Activated gamma-delta T cell (primary cell): ENCODE results near the gene CWC25.
"Not testable (repeated sequence)": the region's sequence is repeated elsewhere in the genome, so short reads cannot be mapped to it uniquely, and the experiment has no call there.

Source experiments
- DNase-seq: peaks from one replicate; lab custom pipeline; 2025; lab: John Stamatoyannopoulos, UW
- total RNA-seq, 2 donors: gene quantifications; one replicate each; lab custom pipeline; 2026; lab: John Stamatoyannopoulos, UW

CWC25 gene
- 59.4 to 69.7 reads per million in 2 donors for total RNA-seq

DNA sequence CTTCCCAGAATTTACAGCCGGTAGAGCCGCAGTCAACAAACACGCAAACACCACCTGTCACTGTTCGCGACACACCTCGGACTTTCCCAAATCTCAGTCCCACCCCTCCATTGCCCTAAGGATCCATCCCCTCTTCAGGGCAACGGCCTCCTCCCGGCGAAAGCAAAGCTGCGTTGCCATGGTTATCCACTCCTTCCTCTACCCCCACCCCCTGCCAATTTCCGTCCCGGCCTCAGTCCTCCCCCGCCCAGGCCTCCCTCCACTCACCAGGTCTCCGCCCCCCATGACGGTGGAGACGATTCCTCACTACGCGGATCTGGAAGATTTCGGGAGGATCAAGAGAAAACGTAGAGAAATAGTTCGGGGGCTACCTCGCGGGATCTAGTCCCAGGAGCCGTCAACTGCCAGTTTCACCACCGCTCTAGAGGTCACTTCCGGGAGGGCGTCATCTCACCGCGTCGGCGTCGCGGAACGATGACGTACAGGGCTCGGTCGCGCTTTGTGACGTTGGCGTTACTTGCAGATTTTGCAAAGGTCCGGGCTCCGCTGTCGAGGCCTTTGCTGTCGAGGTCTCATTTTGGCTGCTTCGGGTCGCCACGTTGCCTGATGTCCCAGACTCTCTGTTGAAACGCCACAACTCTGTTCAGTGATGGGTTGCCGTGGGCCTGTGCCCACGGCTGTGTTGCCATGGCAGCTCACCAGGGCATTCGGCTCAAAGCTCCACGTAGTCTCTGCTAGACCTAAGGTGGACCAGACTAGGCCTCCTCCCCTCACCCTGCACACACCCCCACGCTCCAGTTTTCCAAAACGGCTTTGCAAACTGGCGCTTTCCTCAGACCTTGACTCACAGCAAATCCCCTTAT, at the start of gene CWC25:
Gene CWC25, minus strand, starts transcription at position 423 of the 863 bp plus-strand sequence. Its CDS starts 138 bp downstream, at position 285.
- peak; percentile 91 for DNase-seq

- DNase-seq: no peak
These were observed 48.7 kb upstream of the CWC25 start for GRCh38 chr17:38873640-38874380.

GRCh38 chr17:38872671-38873385, 47.7 kb upstream of the CWC25 start:
- DNase-seq: no peak

DNA sequence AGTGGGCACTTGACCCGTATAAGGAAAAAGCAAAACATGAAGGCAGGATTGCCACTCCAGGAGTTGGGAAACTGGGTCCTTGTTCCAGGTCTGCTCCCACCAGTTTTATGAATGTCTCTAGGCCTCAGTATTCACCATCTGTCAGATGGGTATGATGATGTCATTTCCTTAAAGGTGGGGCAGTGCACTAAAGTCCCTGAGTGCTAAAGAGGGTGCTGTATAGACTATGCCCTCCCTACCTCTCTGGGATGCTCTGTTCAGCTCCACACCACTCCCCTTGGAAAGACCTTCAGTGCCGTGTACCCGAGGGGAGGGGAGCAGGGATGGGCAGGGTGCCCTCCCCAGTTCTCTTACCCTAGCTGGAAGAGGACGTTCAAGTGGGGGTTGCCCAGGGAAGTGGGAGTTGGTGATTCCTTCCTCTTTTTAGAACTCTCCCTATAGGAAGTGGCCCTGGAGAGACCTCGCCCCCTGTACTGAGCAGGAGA, 46.9 kb upstream of the CWC25 start:
- DNase-seq: no peak

GRCh38 chr17:38871247-38872015, 46.3 kb upstream of the CWC25 start:
- DNase-seq: no peak

DNA sequence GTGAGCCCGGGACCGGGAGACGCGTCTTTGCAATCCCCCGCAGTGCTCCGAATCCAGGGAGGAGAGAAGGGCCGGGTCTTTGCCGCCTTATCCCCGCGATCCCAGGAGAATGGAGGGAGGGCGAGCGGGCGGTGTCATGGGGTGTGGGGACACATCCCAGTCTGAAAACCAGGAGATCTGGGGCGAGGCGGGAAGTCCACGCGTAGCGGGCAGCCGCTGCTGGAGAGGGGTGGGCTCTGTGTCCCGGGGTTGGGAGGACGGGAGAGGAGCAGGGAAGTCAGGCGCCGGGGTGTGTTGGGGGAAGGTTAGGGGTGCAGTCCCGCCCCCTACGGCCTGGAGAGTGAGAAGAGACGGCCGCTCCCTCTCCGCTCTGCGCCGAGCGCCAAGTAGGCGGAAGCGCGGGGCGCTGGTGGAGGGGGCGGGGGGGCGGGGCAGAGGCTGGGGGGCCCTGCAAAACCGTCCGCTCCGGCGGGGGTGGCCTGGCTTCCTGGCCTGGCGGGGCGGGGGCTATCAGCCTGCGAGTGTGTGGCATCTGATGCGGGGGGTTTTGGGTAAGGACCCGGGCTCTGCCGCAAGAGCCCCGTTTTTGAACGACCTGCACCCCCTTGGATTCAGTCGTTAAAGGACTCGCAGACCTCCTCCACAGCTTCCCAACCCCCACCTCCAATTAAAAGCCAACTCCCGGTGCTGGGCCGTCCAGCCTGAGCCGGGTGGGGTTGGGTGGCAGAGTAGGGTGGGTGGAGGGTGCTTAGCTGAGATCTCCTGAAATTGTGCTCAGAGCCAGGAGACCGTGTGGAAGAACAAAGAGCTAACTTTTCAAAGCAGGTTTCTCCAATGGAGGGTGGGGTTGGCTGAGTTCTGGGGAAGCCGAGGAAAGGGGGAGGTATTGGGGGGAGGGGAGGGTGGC, 45.4 kb upstream of the CWC25 start:
- DNase-seq: peak; percentile 49

GRCh38 chr17:38869526-38870258, 44.6 kb upstream of the CWC25 start, which contains the start of gene LASP1:
LASP1 (plus strand) TSS chr17:38870058; CDS start chr17:38870190, 132 bp downstream.
- peak; percentile 80 for DNase-seq

DNA sequence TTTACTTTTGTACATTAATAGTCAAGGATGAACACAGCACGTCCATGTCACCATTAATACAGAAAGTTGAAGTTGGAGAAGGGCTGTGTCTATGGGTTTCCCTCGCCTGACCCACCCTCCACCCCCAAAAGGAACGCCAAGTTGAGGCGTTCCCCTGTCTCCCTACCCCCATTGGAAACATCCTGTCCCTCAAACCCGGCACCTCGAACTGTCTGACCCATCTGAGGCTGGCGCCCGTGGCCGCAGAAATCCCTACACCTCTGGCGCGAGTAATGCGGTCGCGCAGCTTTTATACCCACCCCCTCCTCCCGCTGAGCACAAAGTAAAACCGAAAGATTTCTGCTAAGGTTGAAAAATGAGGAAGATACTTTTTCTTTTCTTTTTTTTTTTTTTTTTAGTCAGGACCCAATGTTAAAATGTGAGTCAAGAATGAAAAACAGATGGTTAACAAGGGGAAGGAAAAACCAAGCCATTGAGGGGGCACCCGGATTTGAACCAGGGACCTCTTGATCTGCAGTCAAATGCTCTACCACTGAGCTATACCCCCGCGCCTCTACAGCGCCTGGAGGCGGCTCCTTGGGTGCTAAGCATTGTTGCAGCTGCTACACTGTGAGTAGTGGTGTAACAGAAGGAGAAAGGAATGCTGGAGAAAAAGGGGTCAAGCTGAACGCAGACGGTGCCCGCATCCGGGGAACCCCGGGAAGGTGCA, 43.9 kb upstream of the CWC25 start:
- DNase-seq: peak; percentile 74

GRCh38 chr17:38867968-38868816, 43.1 kb upstream of the CWC25 start:
- DNase-seq: no peak

DNA sequence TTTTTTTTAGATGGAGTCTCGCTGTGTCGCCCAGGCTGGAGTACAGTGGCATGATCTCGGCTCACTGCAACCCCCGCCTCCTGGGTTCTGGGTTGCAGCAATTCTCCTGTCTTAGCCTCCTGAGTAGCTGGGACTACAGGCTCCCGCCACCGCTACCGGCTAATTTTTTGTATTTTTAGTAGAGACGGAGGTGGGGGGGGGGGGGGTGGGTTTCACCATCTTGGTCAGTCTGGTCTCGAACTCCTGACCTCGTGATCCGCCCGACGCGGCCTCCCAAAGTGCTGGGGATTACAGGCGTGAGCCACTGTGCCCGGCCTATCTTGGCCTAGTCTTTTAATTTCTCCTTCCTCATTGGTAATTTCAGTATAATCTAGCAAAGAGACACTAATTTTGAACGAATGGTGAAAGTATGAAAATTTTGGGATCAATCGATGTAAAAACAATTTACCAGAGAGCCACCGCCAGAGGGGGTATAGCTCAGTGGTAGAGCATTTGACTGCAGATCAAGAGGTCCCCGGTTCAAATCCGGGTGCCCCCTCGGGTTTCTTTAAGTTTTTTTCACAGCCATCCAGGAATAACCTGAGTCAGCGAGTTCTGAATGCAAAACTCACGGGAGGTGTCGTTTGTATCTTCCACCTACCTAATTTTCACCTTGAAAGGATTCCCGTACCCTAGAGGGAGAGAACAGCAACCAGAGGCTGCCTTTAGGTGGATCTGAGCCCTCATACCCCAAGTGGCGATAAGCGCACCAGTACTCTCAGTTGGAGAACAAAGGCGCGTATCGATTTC, 42.3 kb upstream of the CWC25 start:
- DNase-seq: no peak

DNA sequence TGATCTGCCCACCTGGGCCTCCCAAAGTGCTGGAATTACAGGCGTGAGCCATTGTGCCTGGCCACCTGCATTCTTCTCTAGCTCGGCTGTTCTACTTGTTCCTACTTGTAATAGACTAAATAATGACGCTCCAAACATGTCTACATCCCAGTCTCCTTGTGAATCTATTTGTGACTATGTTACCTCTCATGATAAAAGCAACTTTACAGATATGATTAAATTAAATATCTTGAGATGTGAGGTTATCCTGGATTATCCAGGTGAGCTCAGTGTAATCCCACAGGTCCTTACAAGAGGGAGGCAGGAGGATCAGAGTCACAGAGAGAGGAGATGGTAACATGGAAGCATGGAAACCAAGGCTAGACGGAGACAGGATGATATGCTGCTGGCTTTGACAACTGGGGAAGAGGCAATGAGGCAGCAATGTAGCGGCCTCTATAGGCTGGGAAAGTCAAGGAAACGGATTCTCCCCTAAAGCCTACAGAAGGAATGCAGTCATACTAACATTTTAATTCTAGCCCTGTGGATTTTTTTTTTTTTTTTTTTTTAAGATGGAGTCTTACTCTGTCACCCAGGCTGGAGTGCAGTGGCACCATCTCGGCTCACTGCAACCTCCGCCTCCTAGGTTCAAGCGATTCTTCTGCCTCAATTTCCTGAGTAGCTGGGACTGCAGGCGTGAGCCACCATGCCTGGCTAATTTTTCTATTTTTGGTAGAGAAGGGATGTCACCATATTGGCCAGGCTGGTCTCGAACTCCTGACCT, 39.7 kb upstream of the CWC25 start:
- DNase-seq: no peak

DNA sequence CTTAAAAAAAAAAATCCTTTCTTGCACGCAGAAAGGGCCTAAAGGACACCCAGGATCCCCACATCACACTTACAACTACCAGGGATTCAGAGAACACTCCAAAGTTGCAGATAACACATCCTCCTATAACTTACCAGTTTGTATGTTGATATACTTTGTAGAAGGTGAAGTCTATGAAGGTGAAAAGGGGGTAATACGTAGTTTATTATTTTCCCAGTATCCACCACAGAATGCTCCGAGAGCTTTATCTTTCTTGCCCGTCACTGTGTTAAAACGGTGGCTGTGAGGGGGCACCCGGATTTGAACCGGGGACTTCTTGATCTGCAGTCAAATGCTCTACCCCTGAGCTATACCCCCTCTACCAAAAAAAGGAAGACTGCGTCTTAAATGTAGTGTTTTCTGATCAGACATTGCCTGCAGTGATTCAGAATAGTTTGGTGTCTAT, 36.3 kb upstream of the CWC25 start:
- no peak for DNase-seq

GRCh38 chr17:38857271-38857670, 32.1 kb upstream of the CWC25 start:
- DNase-seq: no peak

GRCh38 chr17:38855101-38855714, 30.1 kb upstream of the CWC25 start:
- not testable (repeated sequence) for DNase-seq

DNA sequence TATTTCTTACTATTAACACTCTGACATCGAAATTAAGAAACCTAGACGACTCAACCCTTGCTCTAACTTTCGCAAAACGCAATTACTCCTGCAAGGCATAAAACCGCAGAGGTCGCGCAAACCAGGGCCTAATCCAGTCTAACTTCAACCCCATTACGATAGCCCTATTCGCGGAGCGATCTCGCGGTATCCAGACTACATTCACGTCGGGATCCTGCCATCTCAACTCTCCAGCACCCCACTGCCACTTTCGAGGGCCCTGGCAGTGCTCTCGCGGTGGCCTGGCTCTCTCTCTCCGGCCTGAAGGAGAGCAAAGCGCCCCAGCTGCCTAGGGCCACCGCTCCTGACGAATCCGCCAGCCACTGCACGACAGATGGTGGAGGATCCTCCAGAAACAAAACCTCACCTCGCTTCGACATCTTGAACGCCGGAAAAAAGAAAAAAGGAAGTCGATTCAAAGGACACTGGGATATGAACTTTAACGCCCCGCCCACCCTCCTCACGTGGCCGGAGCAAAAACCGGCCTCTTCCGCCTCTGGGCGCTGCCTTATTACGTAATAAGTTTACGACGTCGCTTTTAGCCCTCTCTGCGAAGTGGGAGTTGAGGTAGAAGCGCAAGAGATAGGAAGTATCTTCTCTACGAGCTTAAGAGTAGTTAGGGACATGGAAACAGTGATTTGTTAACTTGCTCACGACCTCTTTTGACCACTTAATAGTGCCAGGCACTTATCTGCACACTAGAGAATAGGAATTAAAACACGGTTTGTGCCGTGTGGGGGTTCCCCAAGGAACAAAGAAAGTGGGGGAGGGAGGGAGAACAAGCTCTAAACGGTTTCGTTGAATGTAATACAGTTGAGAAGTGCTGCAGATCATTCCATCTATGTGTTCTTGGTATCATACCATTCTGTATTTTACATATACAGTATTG, 28.4 kb upstream of the CWC25 start, which contains the start of gene RPL23:
Gene RPL23, minus strand, starts transcription at position 430 of the 928 bp plus-strand sequence. Its CDS starts 11 bp downstream, at position 419.
- DNase-seq: peak; percentile 50
